ENCODE data around the gene LSM10. TPM values are rescaled to one million over a fixed set of nuclear protein-coding genes. Genes with fewer than 3 reads are reported as not detected.
A peak's percentile ranks its signal among the peaks of the same experiment; 100 is the strongest.

Gene LSM10
- total and polyA plus RNA-seq, 2 donors from 2014 or later = 29.5 to 91.6 TPM

DNA sequence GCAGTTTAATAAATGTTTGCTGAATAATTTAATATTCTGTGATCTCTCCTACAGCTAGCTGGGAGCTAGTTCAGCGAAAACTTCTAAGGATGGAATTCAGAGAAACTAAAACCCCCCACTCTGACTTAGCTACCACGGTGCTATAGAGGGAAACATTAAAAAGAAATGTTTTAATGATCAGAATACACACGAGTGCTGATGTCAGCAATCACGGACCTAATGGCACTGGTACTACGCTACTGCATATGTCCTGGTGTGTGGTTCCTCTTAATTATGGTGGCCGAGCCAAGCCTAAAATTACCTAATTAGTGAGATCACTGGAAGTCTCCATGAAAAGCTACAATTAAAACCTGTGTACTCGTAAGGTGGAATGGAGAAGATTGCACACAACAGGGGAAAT is 23.9 kb upstream of the LSM10 start:
- no peak for FAIRE-seq
- intact Hi-C loops (cut with DNase I) = loop anchor here (5.0 kb wide), 1 partner anchor 79 kb away; no protein-coding TSS in a partner anchor
- H3K36me3 ChIP-seq (ENCODE audit: control insufficient read depth in 2 of 3, insufficient read depth in 3 of 3, low read length in 3 of 3) = peaks cover 0 to 10% (median 10%) of the 10 kb centered on the region in 3 donors

DNA sequence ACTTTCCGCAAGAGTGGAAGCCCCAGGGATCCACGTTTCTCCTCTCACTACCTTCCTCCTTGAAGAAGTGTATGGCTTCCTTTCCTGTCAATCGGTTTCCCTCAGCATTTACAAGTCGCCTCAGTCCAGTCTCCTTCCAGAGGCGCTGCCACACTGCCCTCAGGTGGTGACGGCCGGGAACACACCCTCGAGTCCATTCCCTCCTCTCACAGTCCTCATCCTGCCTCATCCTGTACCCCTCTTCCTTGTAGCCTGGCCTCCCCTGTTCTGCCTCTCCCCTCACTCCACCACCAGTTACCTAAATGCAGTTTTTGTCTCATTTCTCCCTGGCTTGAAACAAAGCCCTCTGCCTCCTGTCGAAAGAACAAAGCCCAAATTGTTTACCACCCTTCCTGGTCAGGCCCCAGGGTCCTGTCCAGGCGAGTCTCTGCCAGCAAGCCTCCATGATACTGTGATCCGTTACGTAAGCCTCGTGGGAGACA is 23.2 kb upstream of the LSM10 start:
- TF ChIP-seq, protein P1, sequence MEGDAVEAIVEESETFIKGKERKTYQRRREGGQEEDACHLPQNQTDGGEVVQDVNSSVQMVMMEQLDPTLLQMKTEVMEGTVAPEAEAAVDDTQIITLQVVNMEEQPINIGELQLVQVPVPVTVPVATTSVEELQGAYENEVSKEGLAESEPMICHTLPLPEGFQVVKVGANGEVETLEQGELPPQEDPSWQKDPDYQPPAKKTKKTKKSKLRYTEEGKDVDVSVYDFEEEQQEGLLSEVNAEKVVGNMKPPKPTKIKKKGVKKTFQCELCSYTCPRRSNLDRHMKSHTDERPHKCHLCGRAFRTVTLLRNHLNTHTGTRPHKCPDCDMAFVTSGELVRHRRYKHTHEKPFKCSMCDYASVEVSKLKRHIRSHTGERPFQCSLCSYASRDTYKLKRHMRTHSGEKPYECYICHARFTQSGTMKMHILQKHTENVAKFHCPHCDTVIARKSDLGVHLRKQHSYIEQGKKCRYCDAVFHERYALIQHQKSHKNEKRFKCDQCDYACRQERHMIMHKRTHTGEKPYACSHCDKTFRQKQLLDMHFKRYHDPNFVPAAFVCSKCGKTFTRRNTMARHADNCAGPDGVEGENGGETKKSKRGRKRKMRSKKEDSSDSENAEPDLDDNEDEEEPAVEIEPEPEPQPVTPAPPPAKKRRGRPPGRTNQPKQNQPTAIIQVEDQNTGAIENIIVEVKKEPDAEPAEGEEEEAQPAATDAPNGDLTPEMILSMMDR (IDR thresholded peaks at IDR 0.05; ENCODE audit: borderline replicate concordance, extremely low read depth, insufficient read depth) = peak; percentile 92
- FAIRE-seq (no peak), DNase-seq (peak; percentile 88 to 92 (median 90))
- Histone ChIP-seq H3K9ac (ENCODE audit: low read length in 3 of 3) (no peak overlapping the region), H3K27me3 (ENCODE audit: control insufficient read depth, insufficient read depth, low read length) (no peaks in the 10 kb centered on the region), H3K36me3 (ENCODE audit: control insufficient read depth in 2 of 3, insufficient read depth in 3 of 3, low read length in 3 of 3) (peaks cover 0 to 10% (median 10%) of the 10 kb centered on the region in 3 donors), H3K27ac (ENCODE audit: low read depth in 2 of 2, low read length in 2 of 2) (no peak overlapping the region), H3K4me1 (ENCODE audit: control insufficient read depth in 2 of 3, insufficient read depth in 2 of 3, low read depth in 1 of 3, low read length in 3 of 3) (no peaks in the 10 kb centered on the region), H3K9me3 (ENCODE audit: control insufficient read depth in 2 of 3, insufficient read depth in 1 of 3, low read length in 3 of 3) (no peaks in the 10 kb centered on the region), H3K4me3 (ENCODE audit: low read length in 3 of 3) (no peak overlapping the region)
- intact Hi-C loops (cut with DNase I) = loop anchor here (5.0 kb wide), 1 partner anchor 79 kb away; no protein-coding TSS in a partner anchor

More for the DNA sequence above, 23.9 kb upstream of the LSM10 start:
- Histone ChIP-seq H3K4me3 (ENCODE audit: low read length in 3 of 3) (no peak overlapping the region), H3K27ac (ENCODE audit: low read depth in 2 of 2, low read length in 2 of 2) (no peak overlapping the region), H3K27me3 (ENCODE audit: control insufficient read depth, insufficient read depth, low read length) (no peaks in the 10 kb centered on the region), H3K9me3 (ENCODE audit: control insufficient read depth in 2 of 3, insufficient read depth in 1 of 3, low read length in 3 of 3) (no peaks in the 10 kb centered on the region), H3K9ac (ENCODE audit: low read length in 3 of 3) (no peak overlapping the region), H3K4me1 (ENCODE audit: control insufficient read depth in 2 of 3, insufficient read depth in 2 of 3, low read depth in 1 of 3, low read length in 3 of 3) (no peaks in the 10 kb centered on the region)
- TF ChIP-seq, protein P1 (IDR thresholded peaks at IDR 0.05; ENCODE audit: borderline replicate concordance, extremely low read depth, insufficient read depth) = no peak
- DNase-seq = no peak

DNA sequence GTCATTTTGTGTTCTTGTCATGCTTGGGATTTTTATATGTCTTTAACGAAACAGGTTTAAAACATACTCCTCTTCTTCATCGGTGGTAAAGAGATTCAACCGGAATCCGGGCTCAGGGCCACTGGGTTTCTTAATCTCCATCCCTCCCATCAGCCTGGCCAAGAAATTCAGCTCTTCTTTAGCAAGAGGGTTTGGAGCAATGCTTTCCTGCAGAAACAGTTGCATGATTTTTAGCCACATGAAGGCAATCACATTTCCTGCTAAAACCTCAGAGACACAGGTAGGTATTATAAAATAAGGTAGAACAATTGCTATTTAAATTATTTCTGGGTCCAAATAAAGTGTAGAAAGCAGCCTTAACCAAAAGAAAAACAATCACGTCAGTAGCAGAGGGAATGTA is 22.7 kb upstream of the LSM10 start:
- Histone ChIP-seq H3K9ac (ENCODE audit: low read length in 3 of 3) (no peak overlapping the region), H3K27ac (ENCODE audit: low read depth in 2 of 2, low read length in 2 of 2) (no peak overlapping the region), H3K27me3 (ENCODE audit: control insufficient read depth, insufficient read depth, low read length) (no peaks in the 10 kb centered on the region), H3K36me3 (ENCODE audit: control insufficient read depth in 2 of 3, insufficient read depth in 3 of 3, low read length in 3 of 3) (peaks cover 0 to 10% (median 10%) of the 10 kb centered on the region in 3 donors), H3K9me3 (ENCODE audit: control insufficient read depth in 2 of 3, insufficient read depth in 1 of 3, low read length in 3 of 3) (no peaks in the 10 kb centered on the region), H3K4me3 (ENCODE audit: low read length in 3 of 3) (no peak overlapping the region), H3K4me1 (ENCODE audit: control insufficient read depth in 2 of 3, insufficient read depth in 2 of 3, low read depth in 1 of 3, low read length in 3 of 3) (no peaks in the 10 kb centered on the region)
- intact Hi-C loops (cut with DNase I) = loop anchor here (5.0 kb wide), 1 partner anchor 78 kb away; no protein-coding TSS in a partner anchor
- FAIRE-seq = no peak
- TF ChIP-seq, protein P1 (IDR thresholded peaks at IDR 0.05; ENCODE audit: borderline replicate concordance, extremely low read depth, insufficient read depth) = no peak
- no peak for DNase-seq

DNA sequence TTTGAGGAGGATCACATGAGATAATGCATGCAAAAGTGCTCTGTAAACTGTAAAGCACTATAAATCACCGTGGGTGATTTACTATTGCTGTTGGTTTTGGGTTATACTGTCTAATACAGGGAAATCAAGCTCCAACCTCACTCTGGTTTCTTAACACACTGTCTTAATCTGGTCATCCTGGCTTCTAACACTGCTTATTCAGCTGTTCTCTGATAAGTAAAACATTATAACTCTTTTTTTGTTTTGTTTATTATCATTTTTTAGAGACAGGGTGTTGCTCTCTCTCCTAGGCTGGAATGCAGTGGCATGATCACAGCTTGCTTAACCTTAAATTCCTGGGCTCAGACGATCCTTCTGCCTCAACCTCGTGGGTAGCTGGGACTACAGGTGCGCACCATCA is 21.9 kb upstream of the LSM10 start:
- Histone ChIP-seq H3K4me1 (ENCODE audit: control insufficient read depth in 2 of 3, insufficient read depth in 2 of 3, low read depth in 1 of 3, low read length in 3 of 3) (no peaks in the 10 kb centered on the region), H3K36me3 (ENCODE audit: control insufficient read depth in 2 of 3, insufficient read depth in 3 of 3, low read length in 3 of 3) (peaks cover 0 to 10% (median 10%) of the 10 kb centered on the region in 3 donors), H3K27ac (ENCODE audit: low read depth in 2 of 2, low read length in 2 of 2) (no peak overlapping the region), H3K27me3 (ENCODE audit: control insufficient read depth, insufficient read depth, low read length) (no peaks in the 10 kb centered on the region), H3K4me3 (ENCODE audit: low read length in 3 of 3) (no peak overlapping the region), H3K9ac (ENCODE audit: low read length in 3 of 3) (no peak overlapping the region), H3K9me3 (ENCODE audit: control insufficient read depth in 2 of 3, insufficient read depth in 1 of 3, low read length in 3 of 3) (no peaks in the 10 kb centered on the region)
- FAIRE-seq (no peak), DNase-seq (no peak)
- TF ChIP-seq, protein P1 (IDR thresholded peaks at IDR 0.05; ENCODE audit: borderline replicate concordance, extremely low read depth, insufficient read depth) = no peak
- intact Hi-C loops (cut with DNase I) = no loop called here
